MM.1S (cell line): ENCODE measurements around the gene WNT4.

ENCODE experiments used
- EZH2 ChIP-seq: fragments of 300-600 bp; sonication (generic); optimal IDR thresholded peaks from 2 replicates; pipeline ENCODE3; 2017; ENCODE audit warnings: low read depth, mild to moderate bottlenecking, antibody characterized with exemption, low read length, mixed read lengths
- TF ChIP-seq, protein P1 (sequence below): fragments of 300-600 bp; sonication (generic); IDR thresholded peaks from 2 replicates; pipeline ENCODE4 v1.5.1; 2016; ENCODE audit warnings: antibody characterized with exemption, low read length, mixed read lengths

DNA sequence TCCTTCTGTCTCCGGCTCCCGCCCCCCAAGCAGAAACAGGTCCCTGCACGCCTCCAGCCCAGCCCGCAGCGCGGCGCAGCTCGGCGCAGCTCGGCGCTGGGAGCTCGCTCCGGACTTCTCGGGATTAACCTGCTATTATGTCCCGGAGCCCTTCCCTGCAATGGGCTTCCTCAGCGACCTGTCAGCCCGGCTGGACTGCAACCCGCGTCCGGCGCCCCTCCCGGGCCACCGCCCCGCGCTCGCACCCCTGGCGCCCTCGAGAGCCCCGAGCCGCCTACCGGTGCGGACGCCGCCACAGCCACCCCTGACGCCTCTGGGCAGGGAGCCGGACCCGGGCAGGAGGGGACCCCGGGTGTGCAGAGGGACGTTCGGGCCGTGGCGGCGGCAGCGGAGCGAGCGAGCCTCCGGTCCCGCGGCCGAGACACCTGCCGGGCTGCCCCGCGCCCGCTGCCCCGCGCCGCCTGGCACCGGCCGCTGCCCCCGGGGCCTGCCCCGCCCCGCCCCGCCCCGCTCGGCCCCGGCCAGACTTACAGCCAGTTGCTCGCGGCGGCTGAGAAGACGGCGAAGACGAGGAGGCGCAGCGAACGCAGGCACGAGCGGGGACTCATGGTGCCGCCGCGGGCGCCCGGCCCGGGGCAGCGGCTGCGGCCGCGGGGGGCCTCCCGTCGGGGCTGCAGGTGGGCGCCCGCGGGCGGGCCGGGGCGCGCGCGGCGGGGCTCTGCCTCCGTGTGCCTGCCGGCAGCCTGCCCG, 407 bp downstream of the WNT4 start:
- TF ChIP-seq, protein P1, sequence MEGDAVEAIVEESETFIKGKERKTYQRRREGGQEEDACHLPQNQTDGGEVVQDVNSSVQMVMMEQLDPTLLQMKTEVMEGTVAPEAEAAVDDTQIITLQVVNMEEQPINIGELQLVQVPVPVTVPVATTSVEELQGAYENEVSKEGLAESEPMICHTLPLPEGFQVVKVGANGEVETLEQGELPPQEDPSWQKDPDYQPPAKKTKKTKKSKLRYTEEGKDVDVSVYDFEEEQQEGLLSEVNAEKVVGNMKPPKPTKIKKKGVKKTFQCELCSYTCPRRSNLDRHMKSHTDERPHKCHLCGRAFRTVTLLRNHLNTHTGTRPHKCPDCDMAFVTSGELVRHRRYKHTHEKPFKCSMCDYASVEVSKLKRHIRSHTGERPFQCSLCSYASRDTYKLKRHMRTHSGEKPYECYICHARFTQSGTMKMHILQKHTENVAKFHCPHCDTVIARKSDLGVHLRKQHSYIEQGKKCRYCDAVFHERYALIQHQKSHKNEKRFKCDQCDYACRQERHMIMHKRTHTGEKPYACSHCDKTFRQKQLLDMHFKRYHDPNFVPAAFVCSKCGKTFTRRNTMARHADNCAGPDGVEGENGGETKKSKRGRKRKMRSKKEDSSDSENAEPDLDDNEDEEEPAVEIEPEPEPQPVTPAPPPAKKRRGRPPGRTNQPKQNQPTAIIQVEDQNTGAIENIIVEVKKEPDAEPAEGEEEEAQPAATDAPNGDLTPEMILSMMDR: no peak
- no peak for TF ChIP-seq EZH2
